Measurements from ENCODE around the gene LRMDA.

The LRMDA gene

GRCh38 chr10:75407224-75407712 is 24.2 kb upstream of the LRMDA start:
- TF ChIP-seq CTCF (IDR thresholded peaks at IDR 0.05; ENCODE audit: borderline replicate concordance, insufficient read depth, low read depth, low read length): no peak
- H3K4me3 ChIP-seq (ENCODE audit: low read depth, low read length): no peak overlapping the region

- H3K4me3 ChIP-seq (ENCODE audit: low read depth, low read length): no peak overlapping the region
- no peak for TF ChIP-seq CTCF (IDR thresholded peaks at IDR 0.05; ENCODE audit: borderline replicate concordance, insufficient read depth, low read depth, low read length)
Measured at GRCh38 chr10:75407713-75408508, 23.5 kb upstream of the LRMDA start.

- no peak for TF ChIP-seq CTCF (IDR thresholded peaks at IDR 0.05; ENCODE audit: borderline replicate concordance, insufficient read depth, low read depth, low read length)
- no peak overlapping the region for H3K4me3 ChIP-seq (ENCODE audit: low read depth, low read length)
Measured at GRCh38 chr10:75408509-75408875, 22.9 kb upstream of the LRMDA start.

GRCh38 chr10:75408911-75409885 is 22.2 kb upstream of the LRMDA start:
- no peak overlapping the region for H3K4me3 ChIP-seq (ENCODE audit: low read depth, low read length)
- TF ChIP-seq CTCF (IDR thresholded peaks at IDR 0.05; ENCODE audit: borderline replicate concordance, insufficient read depth, low read depth, low read length): no peak

GRCh38 chr10:75410132-75411005 is 21.1 kb upstream of the LRMDA start:
- H3K4me3 ChIP-seq (ENCODE audit: low read depth, low read length): no peak overlapping the region
- no peak for TF ChIP-seq CTCF (IDR thresholded peaks at IDR 0.05; ENCODE audit: borderline replicate concordance, insufficient read depth, low read depth, low read length)

GRCh38 chr10:75414527-75414926 is 16.9 kb upstream of the LRMDA start:
- no peak for TF ChIP-seq CTCF (IDR thresholded peaks at IDR 0.05; ENCODE audit: borderline replicate concordance, insufficient read depth, low read depth, low read length)

More at GRCh38 chr10:75414527-75414926, 16.9 kb upstream of the LRMDA start:
- no peak overlapping the region for H3K4me3 ChIP-seq (ENCODE audit: low read depth, low read length)
